ENCODE measurements around the gene OSBPL3. TPM values are rescaled to one million over a fixed set of nuclear protein-coding genes. Genes with fewer than 3 reads are reported as not detected.

Gene OSBPL3
- total RNA-seq, 2 donors from 2014 or later: 3.1 to 8.2 TPM

- no peak overlapping the region for H3K27ac ChIP-seq
- no peak for DNase-seq
- no peaks in the 10 kb centered on the region for H3K4me1 ChIP-seq
- no peaks in the 10 kb centered on the region for H3K9me3 ChIP-seq
- no peaks in the 10 kb centered on the region for H3K27me3 ChIP-seq
- H3K4me3 ChIP-seq: no peak overlapping the region
- WGBS, 2 donors: 66 to 76% methylated on average over 3 of the region's 3 CpGs
- intact Hi-C loops (cut with DNase I): no loop called here
- no peaks in the 10 kb centered on the region for H3K36me3 ChIP-seq (replicated peaks in 1 of 2; ENCODE audit: insufficient read depth in 1 of 2, low read depth in 2 of 2)
- ATAC-seq: no peak
- no peak for TF ChIP-seq POLR2A (IDR thresholded peaks at IDR 0.05)
- TF ChIP-seq CTCF (IDR thresholded peaks at IDR 0.05): no peak
Observed at GRCh38 chr7:24951441-24951980, 28.5 kb downstream of the OSBPL3 start.

- Histone ChIP-seq H3K4me3 (no peak overlapping the region), H3K4me1 (no peaks in the 10 kb centered on the region), H3K27ac (no peak overlapping the region), H3K27me3 (no peaks in the 10 kb centered on the region), H3K9me3 (no peaks in the 10 kb centered on the region), H3K36me3 (replicated peaks in 1 of 2; ENCODE audit: insufficient read depth in 1 of 2, low read depth in 2 of 2) (no peaks in the 10 kb centered on the region)
- intact Hi-C loops (cut with DNase I): no loop called here
- ATAC-seq (no peak), DNase-seq (no peak)
- TF ChIP-seq POLR2A (IDR thresholded peaks at IDR 0.05) (no peak), CTCF (IDR thresholded peaks at IDR 0.05) (no peak)
- WGBS, 2 donors: 6 to 69% methylated on average over 1 of the region's 1 CpG
Observed at GRCh38 chr7:24949884-24950283, 30.1 kb downstream of the OSBPL3 start.

GRCh38 chr7:24948739-24949138, 31.2 kb downstream of the OSBPL3 start:
- H3K27ac ChIP-seq: no peak overlapping the region
- TF ChIP-seq CTCF (IDR thresholded peaks at IDR 0.05) (no peak), POLR2A (IDR thresholded peaks at IDR 0.05) (no peak)
- H3K9me3 ChIP-seq: no peaks in the 10 kb centered on the region
- no peak overlapping the region for H3K4me3 ChIP-seq
- intact Hi-C loops (cut with DNase I): no loop called here
- no peak for ATAC-seq
- H3K36me3 ChIP-seq (replicated peaks in 1 of 2; ENCODE audit: insufficient read depth in 1 of 2, low read depth in 2 of 2): no peaks in the 10 kb centered on the region
- DNase-seq: no peak
- 65 to 81% methylated on average over 4 of the region's 4 CpGs for WGBS, 2 donors
- no peaks in the 10 kb centered on the region for H3K27me3 ChIP-seq
- no peaks in the 10 kb centered on the region for H3K4me1 ChIP-seq

- Histone ChIP-seq H3K36me3 (replicated peaks in 1 of 2; ENCODE audit: insufficient read depth in 1 of 2, low read depth in 2 of 2) (no peaks in the 10 kb centered on the region), H3K4me3 (no peak overlapping the region), H3K27ac (no peak overlapping the region), H3K27me3 (no peaks in the 10 kb centered on the region), H3K4me1 (no peaks in the 10 kb centered on the region), H3K9me3 (no peaks in the 10 kb centered on the region)
- no peak for TF ChIP-seq POLR2A (IDR thresholded peaks at IDR 0.05)
- TF ChIP-seq CTCF (IDR thresholded peaks at IDR 0.05): no peak
- WGBS, 2 donors: 67 to 73% methylated on average over 1 of the region's 1 CpG
- ATAC-seq: no peak
- no peak for DNase-seq
- intact Hi-C loops (cut with DNase I): no loop called here
Observed at GRCh38 chr7:24946467-24946866, 33.5 kb downstream of the OSBPL3 start.

GRCh38 chr7:24945899-24946298, 34.1 kb downstream of the OSBPL3 start:
- WGBS, 2 donors: 0% methylated on average over 1 of the region's 1 CpG
- no peak overlapping the region for H3K4me3 ChIP-seq
- H3K27me3 ChIP-seq: no peaks in the 10 kb centered on the region
- no peaks in the 10 kb centered on the region for H3K4me1 ChIP-seq
- no peak for TF ChIP-seq CTCF (IDR thresholded peaks at IDR 0.05)
- no peak for TF ChIP-seq POLR2A (IDR thresholded peaks at IDR 0.05)
- ATAC-seq (no peak), DNase-seq (no peak)
- intact Hi-C loops (cut with DNase I): no loop called here
- H3K36me3 ChIP-seq (replicated peaks in 1 of 2; ENCODE audit: insufficient read depth in 1 of 2, low read depth in 2 of 2): no peaks in the 10 kb centered on the region
- H3K27ac ChIP-seq: no peak overlapping the region
- H3K9me3 ChIP-seq: no peaks in the 10 kb centered on the region

Data from body of pancreas (tissue), 4 donors.